Parathyroid adenoma (tissue), 2 donors: ENCODE data around the gene KIAA0753.
A peak's percentile ranks its signal among the peaks of the same experiment; 100 is the strongest.

Source experiments
- H2AFZ ChIP-seq: fragments of 300-600 bp; sonication (generic); one replicate; pipeline ENCODE4 v1.7.0; 2017; ENCODE audit warnings: antibody characterized with exemption, mild to moderate bottlenecking
- H3K27ac ChIP-seq: fragments of 300-600 bp; sonication (generic); one replicate; pipeline ENCODE4 v1.7.0; 2017
- H3K27me3 ChIP-seq: fragments of 300-600 bp; sonication (generic); one replicate; pipeline ENCODE4 v1.7.0; 2017; ENCODE audit warnings: low read length; ENCODE audit not compliant: control insufficient read depth, insufficient read depth
- H3K36me3 ChIP-seq: fragments of 300-600 bp; sonication (generic); one replicate; pipeline ENCODE4 v1.7.0; 2017; ENCODE audit warnings: low read length; ENCODE audit not compliant: control insufficient read depth, insufficient read depth
- H3K4me1 ChIP-seq: fragments of 300-600 bp; sonication (generic); one replicate; pipeline ENCODE4 v1.7.0; 2017; ENCODE audit warnings: control low read depth
- H3K4me2 ChIP-seq: fragments of 300-600 bp; sonication (generic); one replicate; pipeline ENCODE4 v1.7.0; 2017; ENCODE audit warnings: low read length
- H3K4me3 ChIP-seq: fragments of 300-600 bp; sonication (generic); one replicate; pipeline ENCODE4 v1.7.0; 2017; ENCODE audit warnings: low read depth, low read length
- H3K79me2 ChIP-seq: fragments of 300-600 bp; sonication (generic); one replicate; pipeline ENCODE4 v1.7.0; 2017; ENCODE audit warnings: control low read depth
- H3K9ac ChIP-seq: fragments of 300-600 bp; sonication (generic); one replicate; pipeline ENCODE4 v1.7.0; 2017; ENCODE audit warnings: mild to moderate bottlenecking
- H3K9me3 ChIP-seq: fragments of 300-600 bp; sonication (generic); one replicate; pipeline ENCODE4 v1.7.0; 2017; ENCODE audit warnings: low read length; ENCODE audit not compliant: control insufficient read depth
- TF ChIP-seq, protein P1 (sequence below): fragments of 300-600 bp; sonication (generic); IDR thresholded peaks from one replicate; pipeline ENCODE4 v1.7.0; 2017; ENCODE audit warnings: antibody characterized with exemption, mild to moderate bottlenecking
- donor health status: primary hyperparathyroidism.

KIAA0753 gene

GRCh38 chr17:6558932-6559752, 81.4 kb downstream of the KIAA0753 start:
- no peaks in the 10 kb centered on the region for H3K79me2 ChIP-seq
- H3K36me3 ChIP-seq, result no peaks in the 10 kb centered on the region
- no peaks in the 10 kb centered on the region for H3K4me1 ChIP-seq
- no peak overlapping the region for H3K9ac ChIP-seq
- no peak overlapping the region for H3K4me3 ChIP-seq
- no peaks in the 10 kb centered on the region for H3K9me3 ChIP-seq
- no peaks in the 10 kb centered on the region for H3K27me3 ChIP-seq
- no peak overlapping the region for H3K4me2 ChIP-seq
- H3K27ac ChIP-seq, result no peak overlapping the region
- TF ChIP-seq, protein P1, sequence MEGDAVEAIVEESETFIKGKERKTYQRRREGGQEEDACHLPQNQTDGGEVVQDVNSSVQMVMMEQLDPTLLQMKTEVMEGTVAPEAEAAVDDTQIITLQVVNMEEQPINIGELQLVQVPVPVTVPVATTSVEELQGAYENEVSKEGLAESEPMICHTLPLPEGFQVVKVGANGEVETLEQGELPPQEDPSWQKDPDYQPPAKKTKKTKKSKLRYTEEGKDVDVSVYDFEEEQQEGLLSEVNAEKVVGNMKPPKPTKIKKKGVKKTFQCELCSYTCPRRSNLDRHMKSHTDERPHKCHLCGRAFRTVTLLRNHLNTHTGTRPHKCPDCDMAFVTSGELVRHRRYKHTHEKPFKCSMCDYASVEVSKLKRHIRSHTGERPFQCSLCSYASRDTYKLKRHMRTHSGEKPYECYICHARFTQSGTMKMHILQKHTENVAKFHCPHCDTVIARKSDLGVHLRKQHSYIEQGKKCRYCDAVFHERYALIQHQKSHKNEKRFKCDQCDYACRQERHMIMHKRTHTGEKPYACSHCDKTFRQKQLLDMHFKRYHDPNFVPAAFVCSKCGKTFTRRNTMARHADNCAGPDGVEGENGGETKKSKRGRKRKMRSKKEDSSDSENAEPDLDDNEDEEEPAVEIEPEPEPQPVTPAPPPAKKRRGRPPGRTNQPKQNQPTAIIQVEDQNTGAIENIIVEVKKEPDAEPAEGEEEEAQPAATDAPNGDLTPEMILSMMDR, result no peak
- no peak overlapping the region for H2AFZ ChIP-seq

- no peaks in the 10 kb centered on the region for H3K4me1 ChIP-seq
- TF ChIP-seq, protein P1, result no peak
- H3K27me3 ChIP-seq, result no peaks in the 10 kb centered on the region
These were observed 82.2 kb downstream of the KIAA0753 start for GRCh38 chr17:6558276-6558675.

GRCh38 chr17:6557040-6557438, 83.5 kb downstream of the KIAA0753 start:
- Histone ChIP-seq H2AFZ (peak overlapping the region; percentile 84), H3K79me2 (no peaks in the 10 kb centered on the region), H3K9ac (no peak overlapping the region), H3K27me3 (no peaks in the 10 kb centered on the region), H3K36me3 (no peaks in the 10 kb centered on the region), H3K27ac (no peak overlapping the region), H3K4me1 (no peaks in the 10 kb centered on the region), H3K9me3 (no peaks in the 10 kb centered on the region), H3K4me2 (peak overlapping the region; percentile 89), H3K4me3 (peak overlapping the region; percentile 37)
- TF ChIP-seq, protein P1, result no peak

More at GRCh38 chr17:6558276-6558675, 82.2 kb downstream of the KIAA0753 start:
- no peak overlapping the region for H2AFZ ChIP-seq
- no peaks in the 10 kb centered on the region for H3K79me2 ChIP-seq
- H3K4me3 ChIP-seq, result no peak overlapping the region
- no peaks in the 10 kb centered on the region for H3K36me3 ChIP-seq
- H3K9ac ChIP-seq, result no peak overlapping the region
- no peaks in the 10 kb centered on the region for H3K9me3 ChIP-seq
- no peak overlapping the region for H3K4me2 ChIP-seq
- no peak overlapping the region for H3K27ac ChIP-seq

GRCh38 chr17:6556121-6557039, 84.1 kb downstream of the KIAA0753 start, which contains the start of gene PITPNM3:
PITPNM3 (minus strand) TSS chr17:6556555; CDS start chr17:6556406, 149 bp downstream.
- Histone ChIP-seq H3K4me3 (peak within 1 kb of the TSS; percentile 40), H2AFZ (peak within 1 kb of the TSS; percentile 84), H3K79me2 (no peaks in the 10 kb centered on the region), H3K4me2 (peak within 1 kb of the TSS; percentile 89), H3K9ac (no peak within 1 kb of the TSS), H3K27me3 (no peaks in the 10 kb centered on the region), H3K27ac (no peak within 1 kb of the TSS), H3K9me3 (no peaks in the 10 kb centered on the region), H3K4me1 (no peaks in the 10 kb centered on the region), H3K36me3 (no peaks in the 10 kb centered on the region)
- TF ChIP-seq, protein P1, result no peak
